C4-2B (cell line): ENCODE results near the gene MTMR12.
"Not testable (repeated sequence)": the region's sequence is repeated elsewhere in the genome, so short reads cannot be mapped to it uniquely, and the experiment has no call there.

ENCODE experiments used
- H3K27ac ChIP-seq: fragments of 450-650 bp; 2 replicates; pipeline ENCODE4 v1.5.1; 2017
- ZFX ChIP-seq: fragments of 450-650 bp; IDR thresholded peaks from 2 replicates; pipeline ENCODE4 v1.6.1; 2017
- TF ChIP-seq, protein P1 (sequence below): fragments of 450-650 bp; conservative IDR thresholded peaks from 2 replicates; pipeline ENCODE4 v1.5.1; 2017; ENCODE audit warnings: mild to moderate bottlenecking

Gene MTMR12

DNA sequence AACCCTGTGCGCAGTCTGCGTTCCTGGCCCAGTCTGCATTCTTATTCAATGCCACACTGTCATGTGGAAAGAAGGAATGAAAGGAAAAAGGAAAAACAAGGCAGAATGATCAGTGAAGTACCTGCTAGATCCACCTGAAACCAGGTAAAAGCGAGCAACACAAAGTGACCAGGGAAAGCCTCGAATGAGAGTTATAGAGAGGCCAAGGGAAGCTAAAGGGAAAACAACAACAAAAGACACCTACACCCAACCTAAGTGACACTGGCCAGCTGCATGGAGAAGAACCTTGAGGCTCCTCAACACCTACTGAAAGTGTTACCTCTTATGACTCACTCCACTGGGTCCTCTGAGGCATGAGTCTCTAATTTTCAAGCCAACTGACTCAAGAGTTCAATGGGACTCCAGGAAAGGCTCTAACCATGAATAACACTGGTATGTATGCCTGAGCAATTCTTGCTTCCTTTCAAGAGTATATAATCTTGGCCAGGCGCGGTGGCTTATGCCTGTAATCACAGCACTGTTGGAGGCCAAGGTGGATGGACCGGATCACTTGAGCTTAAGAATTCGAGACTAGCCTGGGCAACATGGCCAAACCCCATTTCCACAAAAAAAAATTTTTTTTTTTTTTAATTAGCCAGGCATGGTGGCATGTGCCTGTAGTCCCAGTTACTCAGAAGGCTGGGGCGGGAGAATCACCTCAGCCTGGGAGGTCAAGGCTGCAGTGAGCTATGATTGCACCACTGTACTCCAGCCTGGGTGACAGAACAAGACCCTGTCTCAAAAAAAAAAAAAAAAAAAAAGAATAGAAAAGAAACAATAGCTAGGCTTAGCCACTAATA is 29.0 kb downstream of the MTMR12 start:
- H3K27ac ChIP-seq, result no peak overlapping the region
- no peak for TF ChIP-seq ZFX

DNA sequence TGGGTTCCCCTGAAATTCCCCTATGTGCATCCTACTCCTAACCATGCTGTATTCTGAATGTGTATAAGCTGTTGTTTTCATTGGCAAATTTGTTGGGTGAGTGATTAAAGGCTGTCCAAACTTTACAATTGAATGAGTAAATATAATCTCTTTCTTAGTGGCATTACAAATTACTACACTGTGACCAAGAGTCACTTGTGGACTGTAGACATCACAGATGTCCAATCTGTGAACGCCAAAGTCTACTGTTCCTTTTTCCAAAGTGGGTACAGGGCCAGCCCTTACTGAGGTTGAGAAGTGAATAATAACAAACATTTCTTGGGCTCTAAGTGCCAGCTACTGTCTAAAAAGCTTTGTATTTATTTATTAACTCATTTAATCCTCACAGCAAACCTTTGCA is 29.7 kb downstream of the MTMR12 start:
- TF ChIP-seq, protein P1, sequence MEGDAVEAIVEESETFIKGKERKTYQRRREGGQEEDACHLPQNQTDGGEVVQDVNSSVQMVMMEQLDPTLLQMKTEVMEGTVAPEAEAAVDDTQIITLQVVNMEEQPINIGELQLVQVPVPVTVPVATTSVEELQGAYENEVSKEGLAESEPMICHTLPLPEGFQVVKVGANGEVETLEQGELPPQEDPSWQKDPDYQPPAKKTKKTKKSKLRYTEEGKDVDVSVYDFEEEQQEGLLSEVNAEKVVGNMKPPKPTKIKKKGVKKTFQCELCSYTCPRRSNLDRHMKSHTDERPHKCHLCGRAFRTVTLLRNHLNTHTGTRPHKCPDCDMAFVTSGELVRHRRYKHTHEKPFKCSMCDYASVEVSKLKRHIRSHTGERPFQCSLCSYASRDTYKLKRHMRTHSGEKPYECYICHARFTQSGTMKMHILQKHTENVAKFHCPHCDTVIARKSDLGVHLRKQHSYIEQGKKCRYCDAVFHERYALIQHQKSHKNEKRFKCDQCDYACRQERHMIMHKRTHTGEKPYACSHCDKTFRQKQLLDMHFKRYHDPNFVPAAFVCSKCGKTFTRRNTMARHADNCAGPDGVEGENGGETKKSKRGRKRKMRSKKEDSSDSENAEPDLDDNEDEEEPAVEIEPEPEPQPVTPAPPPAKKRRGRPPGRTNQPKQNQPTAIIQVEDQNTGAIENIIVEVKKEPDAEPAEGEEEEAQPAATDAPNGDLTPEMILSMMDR, result no peak
- no peak for TF ChIP-seq ZFX
- no peak overlapping the region for H3K27ac ChIP-seq

DNA sequence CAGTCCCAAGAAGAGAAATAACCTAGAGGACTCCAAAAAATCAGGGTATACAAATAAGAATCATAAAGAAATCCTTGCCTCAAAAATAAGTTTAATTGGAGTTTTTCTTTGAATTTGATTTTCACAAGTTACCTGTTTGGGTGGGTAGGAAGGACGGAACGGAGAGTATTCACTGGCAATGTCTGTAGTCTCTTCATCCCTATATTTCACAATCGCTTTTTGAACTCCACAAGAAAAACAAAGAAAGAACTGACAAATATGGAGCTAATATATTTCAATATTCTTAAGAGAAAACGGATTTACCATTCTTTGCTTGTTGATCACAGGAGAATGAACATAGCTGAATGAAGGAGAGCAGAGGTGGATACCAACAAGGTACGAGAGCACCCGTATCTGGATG is 30.1 kb downstream of the MTMR12 start:
- no peak overlapping the region for H3K27ac ChIP-seq
- TF ChIP-seq, protein P1, result no peak
- no peak for TF ChIP-seq ZFX

DNA sequence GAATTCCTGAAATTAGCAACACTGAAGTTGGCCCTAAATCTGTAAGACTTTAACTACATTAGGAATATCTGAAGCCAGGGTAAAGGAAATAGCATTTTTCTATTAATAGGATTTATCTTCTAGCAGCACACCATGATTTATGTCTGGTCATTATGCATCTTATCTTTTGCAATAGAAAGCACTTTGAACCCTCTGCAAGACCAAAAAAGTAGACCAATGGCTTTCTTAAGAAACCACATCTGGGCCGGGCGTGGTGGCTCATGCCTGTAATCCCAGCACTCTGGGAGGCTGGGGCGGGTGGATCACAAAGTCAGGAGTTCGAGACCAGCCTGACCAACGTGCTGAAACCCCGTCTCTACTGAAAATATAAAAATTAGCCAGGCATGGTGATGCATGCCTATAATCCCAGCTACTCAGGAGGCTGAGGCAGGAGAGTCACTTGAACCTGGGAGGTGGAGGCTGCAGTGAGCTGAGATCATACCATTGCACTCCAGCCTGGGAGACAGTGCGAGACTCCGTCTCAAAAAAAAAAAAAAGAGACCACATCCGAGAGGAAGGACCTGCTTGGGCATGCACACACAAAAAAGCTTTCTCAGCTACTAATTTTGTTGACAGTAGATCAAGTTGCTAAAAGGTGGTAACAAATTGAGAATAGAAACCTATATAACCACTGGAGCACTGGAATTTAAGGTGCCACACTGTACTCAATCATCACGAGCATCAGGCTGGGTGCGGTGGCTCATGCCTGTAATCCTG is 31.2 kb downstream of the MTMR12 start:
- H3K27ac ChIP-seq, result not testable (repeated sequence)

DNA sequence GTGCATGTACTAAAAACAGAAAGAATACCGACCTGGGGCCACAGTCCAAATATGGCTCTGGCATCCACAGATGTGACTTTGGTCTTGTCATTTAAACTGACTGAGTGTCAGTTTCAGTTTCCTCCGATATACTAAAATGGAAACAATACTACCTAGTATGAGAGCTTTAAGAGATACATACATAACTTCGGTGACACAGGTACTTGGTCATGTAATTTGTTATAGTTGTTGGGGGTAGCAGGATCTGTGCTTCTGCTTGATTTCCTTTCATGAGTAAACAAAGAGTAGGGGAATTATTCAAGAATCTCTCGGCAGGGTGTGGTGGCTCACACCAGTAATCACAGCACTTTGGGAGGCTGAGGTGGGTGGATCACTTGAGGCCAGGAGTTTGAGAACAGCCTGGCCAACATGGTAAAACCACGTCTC is 32.1 kb downstream of the MTMR12 start:
- no peak for TF ChIP-seq ZFX
- TF ChIP-seq, protein P1, result no peak
- H3K27ac ChIP-seq, result no peak overlapping the region

DNA sequence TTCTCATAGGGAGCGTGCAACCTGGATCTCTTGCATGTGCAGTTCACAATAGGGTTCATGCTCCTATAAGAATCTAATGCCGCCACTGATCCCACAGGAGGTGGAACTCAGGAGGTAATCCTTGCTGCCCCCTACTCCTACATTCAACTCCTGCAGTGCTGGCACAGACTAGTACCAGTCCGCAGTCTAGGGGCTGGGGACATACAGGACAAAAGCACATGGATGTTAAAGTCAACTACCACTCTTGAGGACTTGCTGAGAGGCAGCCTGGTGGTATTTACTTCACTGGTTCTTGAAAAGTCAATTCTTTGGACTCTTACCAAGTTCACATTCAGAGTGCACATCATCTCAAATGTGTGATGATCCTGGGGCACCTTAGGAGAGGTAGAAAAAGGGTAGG is 33.0 kb downstream of the MTMR12 start:
- H3K27ac ChIP-seq, result no peak overlapping the region
- TF ChIP-seq, protein P1, result no peak
- no peak for TF ChIP-seq ZFX

DNA sequence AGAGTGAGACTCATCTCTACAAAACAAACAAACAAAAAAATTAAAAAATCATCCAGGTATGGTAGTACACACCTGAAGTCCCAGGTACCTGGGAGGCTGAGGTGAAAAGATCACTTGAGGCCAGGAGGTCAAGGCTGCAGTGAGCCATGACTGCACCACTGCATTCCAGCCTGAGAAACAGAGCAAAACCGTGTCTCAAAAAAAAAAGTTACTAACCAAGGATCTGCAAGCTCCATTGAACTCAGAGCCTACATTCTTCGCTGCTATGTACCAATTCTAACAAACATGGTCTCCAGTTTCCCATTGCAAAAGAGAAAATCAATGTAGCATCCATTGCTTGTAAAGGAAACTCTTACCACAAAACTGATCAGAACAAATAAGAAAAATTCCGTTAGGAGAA is 33.5 kb downstream of the MTMR12 start:
- TF ChIP-seq, protein P1, result no peak
- no peak for TF ChIP-seq ZFX
- no peak overlapping the region for H3K27ac ChIP-seq

DNA sequence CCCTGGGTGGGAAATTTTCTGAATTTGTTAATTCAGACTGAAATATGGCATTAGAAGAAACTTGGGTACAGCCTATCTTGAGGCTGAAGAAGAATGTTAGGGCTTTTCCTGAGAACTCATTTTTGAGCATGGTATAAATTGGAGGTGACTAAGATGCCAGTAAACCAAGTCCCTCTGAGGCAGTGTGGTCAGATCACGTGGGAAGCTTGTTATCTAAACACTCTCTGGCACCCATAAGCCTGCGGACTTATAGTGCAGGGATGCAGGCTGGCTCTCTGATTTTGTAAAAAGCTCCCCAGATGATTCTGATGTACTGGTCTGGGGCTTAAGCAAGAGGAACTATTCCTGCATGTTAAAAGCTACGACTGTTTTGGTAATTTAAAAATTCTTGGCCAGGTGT is 34.3 kb downstream of the MTMR12 start:
- H3K27ac ChIP-seq, result no peak overlapping the region
- TF ChIP-seq, protein P1, result no peak
- TF ChIP-seq ZFX, result no peak
